ENCODE data around the gene TMEM198. TPM values are rescaled to one million over a fixed set of nuclear protein-coding genes. Genes with fewer than 3 reads are reported as not detected.

Gene TMEM198
- total RNA-seq, 1 experiment from 2014 or later, result 2.1 TPM

GRCh38 chr2:219507581-219508443 is 36.0 kb upstream of the TMEM198 start:
- in situ Hi-C loops (cut with HindIII; ENCODE audit: low pct_unique_long_range_greater_than_20kb, low sequenced_read_pairs), result no loop called here
- DNase-seq (ENCODE audit: low read depth, low spot score), result no peak

GRCh38 chr2:219508444-219508734 is 35.4 kb upstream of the TMEM198 start:
- no peak for DNase-seq (ENCODE audit: low read depth, low spot score)
- in situ Hi-C loops (cut with HindIII; ENCODE audit: low pct_unique_long_range_greater_than_20kb, low sequenced_read_pairs), result no loop called here

GRCh38 chr2:219508971-219509779 is 34.7 kb upstream of the TMEM198 start:
- no peak for DNase-seq (ENCODE audit: low read depth, low spot score)
- in situ Hi-C loops (cut with HindIII; ENCODE audit: low pct_unique_long_range_greater_than_20kb, low sequenced_read_pairs), result no loop called here

GRCh38 chr2:219509780-219510511 is 33.9 kb upstream of the TMEM198 start:
- in situ Hi-C loops (cut with HindIII; ENCODE audit: low pct_unique_long_range_greater_than_20kb, low sequenced_read_pairs), result no loop called here
- DNase-seq (ENCODE audit: low read depth, low spot score), result peak; percentile 63

GRCh38 chr2:219510512-219511135 is 33.2 kb upstream of the TMEM198 start:
- DNase-seq (ENCODE audit: low read depth, low spot score), result no peak
- in situ Hi-C loops (cut with HindIII; ENCODE audit: low pct_unique_long_range_greater_than_20kb, low sequenced_read_pairs), result no loop called here

DNA sequence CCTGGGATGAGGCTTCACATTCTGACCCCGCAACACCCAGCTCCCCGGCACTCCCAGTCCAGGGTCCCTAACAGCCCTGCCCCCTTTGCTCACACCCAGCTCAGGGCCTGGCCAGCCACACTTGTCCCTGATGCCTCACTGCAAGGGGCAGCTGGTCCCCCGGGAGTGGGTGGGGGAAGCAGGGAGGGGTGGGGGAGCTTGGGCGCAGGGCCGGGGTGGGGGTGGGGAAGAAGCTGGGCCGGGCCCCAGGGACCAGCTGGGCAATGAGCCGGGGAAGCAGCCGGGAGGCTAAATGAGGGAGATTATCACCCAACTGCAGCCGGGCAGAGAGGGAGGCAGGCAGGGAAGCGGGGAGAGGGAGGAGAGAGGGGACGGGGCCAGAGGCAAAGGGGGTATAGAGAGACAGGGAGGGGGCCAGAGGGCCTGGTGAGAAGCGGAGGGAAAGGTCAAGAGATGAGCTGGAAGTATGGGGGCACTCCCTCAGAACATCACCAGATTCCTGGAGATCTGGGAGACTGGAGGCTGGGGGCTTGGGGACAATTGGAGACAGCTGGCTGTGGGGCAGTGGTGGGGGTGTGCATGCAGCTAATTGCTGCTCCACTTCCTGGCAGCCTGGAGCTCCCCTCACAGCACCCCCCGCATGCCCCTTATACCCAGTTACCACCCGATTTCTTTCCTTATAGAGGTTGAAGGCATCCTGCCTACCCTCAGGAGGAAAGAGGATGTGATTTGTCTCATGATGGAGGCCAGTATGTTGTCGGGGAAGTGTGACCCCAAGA is 32.1 kb upstream of the TMEM198 start:
- in situ Hi-C loops (cut with HindIII; ENCODE audit: low pct_unique_long_range_greater_than_20kb, low sequenced_read_pairs), result no loop called here
- no peak for DNase-seq (ENCODE audit: low read depth, low spot score)

DNA sequence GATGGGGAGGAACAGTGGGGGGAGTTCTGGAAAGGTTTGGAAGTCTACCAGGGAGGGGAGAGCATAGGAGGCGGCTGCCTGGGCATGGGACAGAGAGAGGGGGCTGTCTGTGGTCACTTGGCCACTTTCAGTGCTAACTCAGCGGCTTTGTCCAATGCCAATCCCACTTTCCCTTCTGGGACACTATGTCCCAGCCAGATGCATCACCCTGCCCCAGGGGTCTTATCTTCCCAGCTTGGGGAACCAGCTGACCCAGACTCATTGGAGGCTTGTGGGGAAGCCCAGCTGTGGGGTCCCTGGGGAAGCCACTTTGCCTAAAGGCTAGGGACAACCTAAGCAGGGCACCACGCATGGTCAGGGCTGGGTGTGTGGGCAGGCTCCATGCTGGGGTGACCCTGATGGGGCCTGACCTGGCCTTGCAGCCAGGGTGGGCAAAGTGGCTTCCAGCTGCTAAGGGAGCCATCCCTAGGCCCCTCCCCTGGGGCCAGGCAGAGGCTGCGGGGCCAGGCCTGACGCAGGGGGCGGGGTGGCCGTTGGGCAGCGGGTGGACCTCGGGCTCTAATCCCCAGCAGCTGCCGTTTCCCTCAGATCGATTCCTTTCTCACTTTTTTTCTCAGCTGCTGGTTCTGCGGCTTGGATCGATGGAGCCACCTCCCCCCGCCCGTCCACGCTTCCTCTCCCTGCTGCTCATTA is 31.2 kb upstream of the TMEM198 start:
- in situ Hi-C loops (cut with HindIII; ENCODE audit: low pct_unique_long_range_greater_than_20kb, low sequenced_read_pairs), result no loop called here
- DNase-seq (ENCODE audit: low read depth, low spot score), result no peak

GRCh38 chr2:219513787-219514186 is 30.0 kb upstream of the TMEM198 start:
- in situ Hi-C loops (cut with HindIII; ENCODE audit: low pct_unique_long_range_greater_than_20kb, low sequenced_read_pairs), result no loop called here
- DNase-seq (ENCODE audit: low read depth, low spot score), result no peak

DNA sequence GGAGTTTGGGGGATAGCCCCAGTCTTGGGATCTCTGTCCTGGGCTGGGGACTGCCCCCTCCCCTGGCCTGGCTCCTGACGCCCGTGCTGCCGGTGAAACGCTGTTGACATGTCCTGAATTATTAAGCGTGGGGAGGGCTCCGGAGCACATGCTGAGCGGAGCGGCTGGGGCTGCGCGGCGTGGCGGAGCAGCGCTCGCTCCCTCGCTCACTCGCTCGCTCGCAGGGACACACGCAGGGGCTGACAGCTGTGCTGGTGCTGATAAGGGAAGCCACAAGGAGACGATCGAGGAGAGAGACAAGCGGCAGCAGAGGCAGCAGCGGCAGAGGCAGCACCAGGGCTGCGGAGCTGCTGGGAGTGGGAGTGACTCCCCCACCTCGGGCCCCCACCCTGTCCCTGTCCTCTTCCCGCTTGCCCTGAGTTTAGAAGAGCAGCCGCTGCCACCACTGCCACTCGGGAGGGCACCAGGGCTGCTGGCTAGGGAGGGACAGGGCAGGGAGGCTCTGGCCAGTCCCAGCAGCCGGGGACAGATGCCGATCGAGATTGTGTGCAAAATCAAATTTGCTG is 29.5 kb upstream of the TMEM198 start, which contains the start of gene ASIC4:
ASIC4 (plus strand) TSS at position 287 of the 566 bp plus-strand sequence; CDS start at position 530, 243 bp downstream.
- DNase-seq (ENCODE audit: low read depth, low spot score), result no peak
- in situ Hi-C loops (cut with HindIII; ENCODE audit: low pct_unique_long_range_greater_than_20kb, low sequenced_read_pairs), result no loop called here

GRCh38 chr2:219514836-219515235 is 29.0 kb upstream of the TMEM198 start:
- DNase-seq (ENCODE audit: low read depth, low spot score), result no peak
- in situ Hi-C loops (cut with HindIII; ENCODE audit: low pct_unique_long_range_greater_than_20kb, low sequenced_read_pairs), result no loop called here

GRCh38 chr2:219515874-219516629 is 27.8 kb upstream of the TMEM198 start:
- in situ Hi-C loops (cut with HindIII; ENCODE audit: low pct_unique_long_range_greater_than_20kb, low sequenced_read_pairs), result no loop called here
- no peak for DNase-seq (ENCODE audit: low read depth, low spot score)

- in situ Hi-C loops (cut with HindIII; ENCODE audit: low pct_unique_long_range_greater_than_20kb, low sequenced_read_pairs), result no loop called here
Measured at GRCh38 chr2:219516888-219517287, 26.9 kb upstream of the TMEM198 start.

DNA sequence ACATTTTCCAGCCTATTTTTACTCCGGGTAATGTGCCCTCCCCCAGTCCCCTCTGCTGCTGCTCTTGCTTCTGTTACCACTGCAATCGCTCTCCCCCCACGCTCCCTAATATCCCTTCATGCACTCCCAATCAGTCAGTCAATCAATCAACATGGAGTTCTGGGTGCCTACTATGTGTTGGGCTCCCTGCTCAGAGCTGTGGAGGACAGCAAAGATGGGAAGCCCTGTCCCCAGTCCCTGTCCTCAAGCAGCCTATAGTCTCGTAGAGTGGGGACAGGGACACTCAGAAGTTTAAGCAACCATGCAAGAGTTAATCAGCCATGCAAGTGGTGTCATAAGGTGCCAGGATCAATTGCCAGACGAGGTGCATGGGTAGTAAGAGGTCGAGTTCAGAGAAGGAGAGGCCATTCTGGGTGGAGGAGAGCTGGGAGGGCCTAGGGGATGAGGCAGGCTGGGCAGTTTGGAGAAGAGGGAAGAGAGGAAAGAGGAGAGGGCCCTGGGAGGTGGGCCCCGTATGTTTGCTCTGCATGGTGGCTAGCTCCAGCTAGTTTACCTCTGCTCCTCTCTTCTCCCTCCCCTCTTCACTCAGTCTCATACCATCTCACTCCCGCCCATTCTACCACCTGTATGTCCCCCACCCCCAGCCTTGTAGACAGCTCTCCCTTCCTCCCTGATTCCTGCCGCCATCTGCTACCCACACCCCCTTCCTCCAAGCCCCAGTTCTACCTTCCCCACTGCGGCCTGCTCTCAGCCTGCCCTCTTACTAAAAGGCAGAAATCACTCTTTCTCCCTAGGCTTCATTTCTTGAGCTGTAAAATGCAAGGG is 25.7 kb upstream of the TMEM198 start:
- in situ Hi-C loops (cut with HindIII; ENCODE audit: low pct_unique_long_range_greater_than_20kb, low sequenced_read_pairs), result no loop called here
- no peak for DNase-seq (ENCODE audit: low read depth, low spot score)

More at GRCh38 chr2:219516888-219517287, 26.9 kb upstream of the TMEM198 start:
- peak; percentile 20 for DNase-seq (ENCODE audit: low read depth, low spot score)

- in situ Hi-C loops (cut with HindIII; ENCODE audit: low pct_unique_long_range_greater_than_20kb, low sequenced_read_pairs), result no loop called here
- no peak for DNase-seq (ENCODE audit: low read depth, low spot score)
Measured at GRCh38 chr2:219519526-219519916, 24.3 kb upstream of the TMEM198 start.

DNA sequence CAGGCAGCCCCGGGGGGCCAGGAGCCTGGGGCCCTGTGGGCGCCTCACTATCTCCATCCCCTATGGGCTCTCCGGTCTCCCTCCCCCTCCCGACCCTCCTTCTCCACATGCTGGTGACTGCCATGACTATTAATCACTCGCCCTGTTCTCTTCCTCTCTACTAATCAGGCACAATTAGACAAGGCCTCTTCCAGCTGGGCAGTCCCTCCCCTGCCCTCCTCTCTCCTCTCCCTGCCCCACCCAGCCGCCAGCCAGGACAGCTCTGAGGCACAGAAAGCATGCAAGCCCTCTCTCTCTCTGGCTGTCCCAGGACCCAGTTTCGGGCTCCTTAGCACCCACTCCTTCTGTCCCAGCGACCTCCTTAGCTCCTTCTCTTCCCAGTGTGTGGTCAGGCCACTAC is 23.7 kb upstream of the TMEM198 start:
- DNase-seq (ENCODE audit: low read depth, low spot score), result no peak
- in situ Hi-C loops (cut with HindIII; ENCODE audit: low pct_unique_long_range_greater_than_20kb, low sequenced_read_pairs), result no loop called here
